HG02759 (cell line): ENCODE results near the gene USP14.

Experiments used
- ATAC-seq: cut with Tn5 transposase; IDR thresholded peaks from one replicate; pipeline ENCODE4 v1.9.1; 2021; ENCODE audit warnings: mild to moderate bottlenecking, moderate library complexity; ENCODE audit not compliant: unreplicated experiment

USP14 gene

DNA sequence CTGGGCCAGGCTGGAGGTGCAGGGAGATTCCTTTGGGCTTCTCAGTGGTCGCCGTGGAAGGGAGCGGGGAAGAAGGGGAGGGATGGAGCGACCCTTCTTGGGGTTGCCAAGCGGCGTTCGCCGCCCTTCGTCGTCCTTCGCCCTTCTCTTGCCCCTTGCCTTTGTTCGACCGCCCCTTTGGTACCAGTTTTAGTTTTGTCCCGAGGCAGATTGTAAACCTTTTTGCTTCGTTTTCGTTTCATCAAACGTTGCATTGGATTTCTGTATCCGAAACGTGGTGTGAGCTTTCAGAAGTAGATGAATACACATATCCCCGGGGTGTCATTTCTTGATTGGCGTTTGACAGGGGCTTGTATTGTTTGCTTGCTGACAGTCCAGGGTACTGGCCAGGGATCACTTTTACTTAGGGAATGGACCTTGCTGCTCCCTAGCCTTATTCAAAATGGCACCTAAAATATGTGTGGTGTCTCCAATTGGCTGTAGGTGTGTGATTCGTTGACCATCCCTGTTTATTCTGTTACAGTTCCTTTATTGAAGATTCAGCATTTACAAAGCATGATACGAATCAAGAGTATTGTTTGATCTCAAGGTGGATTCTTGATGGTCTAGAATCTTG is 788 bp downstream of the USP14 start:
- ATAC-seq = no peak

DNA sequence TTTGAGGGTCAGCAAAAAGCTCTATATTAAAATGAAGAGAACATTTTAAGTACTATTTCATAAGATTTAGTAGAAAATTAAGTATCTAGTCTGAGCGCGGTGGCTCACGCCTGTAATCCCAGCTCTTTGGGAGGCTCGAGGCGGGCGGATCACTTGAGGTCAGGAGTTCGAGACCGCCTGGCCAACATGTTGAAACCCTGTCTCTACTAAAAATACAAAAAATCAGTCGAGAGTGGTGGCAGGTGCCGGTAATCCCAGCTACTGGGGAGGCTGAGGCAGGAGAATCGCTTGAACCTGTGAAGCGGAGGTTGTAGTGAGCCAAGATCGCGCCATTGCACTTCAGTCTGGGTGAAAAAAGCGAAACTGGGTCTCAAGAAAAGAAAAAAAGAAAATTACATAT is 1.6 kb downstream of the USP14 start:
- ATAC-seq = no peak

DNA sequence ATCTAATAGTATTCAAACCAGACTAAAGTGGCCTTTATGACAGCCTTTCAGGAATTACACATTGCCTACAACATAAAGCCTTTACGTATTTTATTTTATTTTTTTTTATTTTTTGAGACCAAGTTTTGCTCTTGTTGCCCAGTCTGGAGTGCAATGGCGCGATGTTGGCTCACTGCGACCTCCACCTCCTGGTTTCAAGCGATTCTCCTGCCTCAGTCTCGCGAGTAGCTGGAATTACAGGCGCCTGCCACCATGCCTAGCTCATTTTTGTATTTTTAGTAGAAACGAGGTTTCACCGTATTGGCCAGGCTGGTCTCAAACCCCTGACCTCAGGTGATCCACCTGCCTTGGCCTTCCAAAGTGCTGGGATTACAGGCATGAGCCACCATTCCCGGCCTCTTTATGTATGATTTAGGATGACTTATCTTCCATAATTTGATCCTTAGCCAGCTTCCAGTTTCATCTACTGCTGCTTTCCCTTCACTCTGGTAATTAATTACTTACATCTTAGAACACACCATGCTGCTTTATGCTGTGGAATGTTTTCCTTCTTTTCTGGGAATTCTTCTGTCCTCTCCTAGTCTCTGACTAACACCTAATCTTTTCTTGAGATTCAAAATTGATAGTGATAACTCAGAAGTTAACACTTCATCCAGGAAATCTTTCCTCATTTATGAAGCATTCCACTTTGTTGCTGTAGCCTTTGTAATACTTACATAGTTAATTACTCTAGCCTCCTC is 2.6 kb downstream of the USP14 start:
- no peak for ATAC-seq

DNA sequence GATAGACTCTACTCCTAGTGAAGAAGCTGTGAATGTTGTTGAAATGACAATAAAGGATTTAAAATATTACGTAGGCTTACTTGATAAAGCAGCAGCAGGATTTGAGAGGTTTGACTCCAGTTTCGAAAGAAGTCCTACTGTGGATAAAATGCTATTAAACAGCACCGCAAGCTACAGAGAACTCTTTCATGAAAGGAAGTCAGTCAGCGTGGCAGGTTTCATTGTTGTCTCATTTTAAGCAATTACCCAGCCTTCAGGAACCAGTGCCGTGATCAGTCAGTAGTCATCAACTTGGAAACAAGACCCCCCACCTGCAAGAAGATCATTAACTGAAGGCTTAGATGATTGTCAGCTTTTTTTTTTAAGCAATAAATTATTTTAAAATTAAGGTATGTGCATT is 14.0 kb downstream of the USP14 start:
- ATAC-seq = no peak

DNA sequence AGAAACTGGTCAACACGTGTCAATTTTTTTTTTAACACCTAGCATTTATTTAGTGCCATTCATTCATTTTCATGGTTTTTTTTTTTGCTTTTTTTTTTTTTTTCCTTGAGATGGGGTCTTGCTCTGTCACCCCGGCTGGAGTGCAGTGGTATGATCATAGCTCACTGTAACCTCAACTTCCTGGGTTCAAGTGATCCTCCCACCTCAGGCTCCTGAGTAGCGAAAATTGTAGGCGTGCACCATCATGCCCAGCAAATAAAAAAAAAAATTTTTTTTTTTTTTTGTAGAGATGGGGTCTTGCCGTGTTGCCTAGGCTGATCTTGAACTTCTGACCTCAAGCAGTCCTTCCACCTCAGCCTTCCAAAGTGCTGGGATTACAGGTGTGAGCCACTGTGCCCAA is 21.1 kb downstream of the USP14 start:
- no peak for ATAC-seq

DNA sequence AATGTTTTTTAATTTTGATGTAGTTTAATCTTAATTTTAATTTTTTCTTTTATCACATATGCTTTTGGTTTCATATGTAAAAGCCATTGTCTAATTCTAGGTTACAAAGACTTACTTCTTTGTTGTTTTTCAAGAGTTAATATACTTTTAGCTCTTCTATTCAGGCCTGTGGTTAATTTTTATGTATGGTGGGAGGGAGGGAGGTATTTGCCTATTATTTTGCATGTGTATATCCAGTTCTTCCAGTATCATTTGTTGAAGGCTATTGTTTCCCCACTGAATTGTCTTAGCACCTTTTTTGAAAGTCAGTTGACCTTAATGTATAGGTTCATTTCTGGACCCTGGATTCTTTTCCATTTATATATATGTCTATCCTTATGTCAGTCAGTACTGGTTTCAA is 23.4 kb downstream of the USP14 start:
- ATAC-seq = no peak

DNA sequence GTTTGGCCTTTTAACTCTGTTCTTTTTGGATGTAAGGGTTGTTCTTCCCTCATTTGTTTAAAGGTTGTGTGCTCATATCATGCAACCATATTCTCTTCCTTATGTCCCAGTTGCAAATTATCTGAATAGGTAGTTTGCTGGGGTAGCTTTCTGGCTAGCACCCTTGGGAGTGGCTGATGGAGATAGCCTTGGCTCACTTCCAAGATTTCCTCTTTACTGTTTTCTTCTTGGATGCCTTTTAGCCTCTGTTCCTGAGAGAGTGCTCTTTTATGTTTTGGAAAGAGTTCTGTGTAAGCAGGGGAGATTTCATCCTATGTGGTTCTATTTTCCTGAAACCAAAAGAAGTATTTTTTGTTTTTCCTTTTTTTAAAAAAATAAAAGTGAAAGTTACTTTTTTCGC is 25.4 kb downstream of the USP14 start:
- ATAC-seq = no peak

DNA sequence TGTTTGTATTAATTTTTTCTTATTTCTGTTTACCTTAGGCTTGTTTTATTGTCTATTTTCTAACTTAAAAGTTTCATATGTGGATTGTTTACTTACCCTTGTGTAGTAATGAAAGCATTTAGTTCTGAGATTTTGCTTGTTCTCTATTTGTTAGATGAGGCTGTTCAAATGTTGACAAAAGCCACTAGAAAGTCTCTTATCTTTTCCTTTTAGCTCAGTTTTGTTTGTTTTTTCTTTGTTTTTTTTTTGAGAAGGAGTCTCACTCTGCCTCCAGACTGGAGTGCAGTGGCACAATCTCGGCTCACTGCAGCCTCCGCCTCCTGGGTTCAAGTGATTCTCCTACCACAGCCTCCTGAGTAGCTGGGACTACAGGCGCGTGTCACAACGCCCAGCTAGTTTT is 30.9 kb downstream of the USP14 start:
- no peak for ATAC-seq

DNA sequence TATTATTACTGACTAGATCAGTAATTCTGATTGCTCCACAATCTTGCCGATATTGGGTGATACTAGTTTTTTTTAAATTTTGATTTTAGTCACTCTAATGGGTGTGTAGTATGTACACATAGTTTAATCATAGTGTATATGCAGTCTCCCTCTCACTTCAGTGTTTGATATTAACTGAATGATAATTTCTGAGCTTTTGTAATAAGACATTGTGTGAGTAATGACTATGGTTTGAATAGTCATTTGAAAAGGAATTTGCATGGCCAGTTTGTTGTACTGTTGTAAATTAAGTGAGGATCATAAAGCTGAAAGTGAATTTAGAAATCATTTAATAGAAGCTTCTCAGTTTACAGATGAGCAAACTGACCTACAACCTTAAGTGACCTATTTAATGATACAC is 33.4 kb downstream of the USP14 start:
- ATAC-seq = no peak

DNA sequence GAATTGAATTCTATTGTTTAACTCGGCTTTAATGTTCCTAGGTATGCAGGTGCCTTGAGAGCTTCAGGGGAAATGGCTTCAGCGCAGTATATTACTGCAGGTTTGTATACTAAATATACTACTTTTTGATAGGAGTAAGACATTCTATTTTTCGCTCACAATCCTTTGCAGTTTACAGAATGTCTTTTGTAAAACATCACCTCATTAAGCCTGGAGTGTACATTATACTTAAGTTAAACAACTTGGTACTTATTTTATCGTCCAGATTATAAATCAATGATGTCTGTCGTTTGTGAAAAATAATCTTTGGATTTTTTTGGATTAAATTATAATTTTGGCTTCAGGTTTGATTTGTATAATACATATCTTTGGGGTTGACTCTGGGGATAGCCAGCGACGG is 34.4 kb downstream of the USP14 start:
- no peak for ATAC-seq

DNA sequence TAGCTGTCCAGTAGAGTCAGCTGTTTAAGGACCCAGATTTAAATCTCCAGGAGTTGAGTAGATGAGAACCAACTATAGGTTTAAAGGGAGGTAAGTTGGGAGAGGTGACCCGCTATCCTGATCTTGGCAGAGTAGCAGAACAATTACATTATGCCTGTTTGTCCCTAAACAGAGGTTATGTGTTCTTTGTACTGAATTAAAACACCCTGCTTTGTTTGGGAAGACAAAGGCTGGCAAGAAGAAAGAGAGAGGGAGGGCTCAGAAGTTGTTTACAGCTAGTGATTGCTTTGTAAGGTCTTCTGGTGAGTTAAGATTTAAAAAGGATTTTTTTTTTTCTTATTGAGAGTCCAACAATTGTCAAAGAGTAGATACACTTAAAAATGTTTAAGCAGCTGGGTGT is 37.3 kb downstream of the USP14 start:
- no peak for ATAC-seq

DNA sequence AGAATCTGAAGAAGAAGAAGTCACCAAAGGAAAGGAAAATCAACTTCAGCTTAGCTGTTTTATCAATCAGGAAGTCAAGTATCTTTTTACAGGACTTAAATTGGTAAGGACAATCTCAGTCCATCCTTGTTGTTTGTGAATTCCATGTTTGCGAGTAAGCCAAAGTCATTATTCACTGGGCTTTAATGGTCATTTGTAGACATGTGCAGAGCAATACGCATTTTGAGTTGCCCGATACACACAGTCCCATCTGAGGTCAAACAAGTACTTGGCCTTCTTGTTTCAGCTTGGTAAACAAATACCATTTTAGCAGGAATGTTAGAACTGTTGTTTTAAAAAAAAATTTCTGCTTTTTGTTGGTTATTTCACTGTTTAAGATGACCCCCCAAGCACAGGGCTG is 40.9 kb downstream of the USP14 start:
- no peak for ATAC-seq

DNA sequence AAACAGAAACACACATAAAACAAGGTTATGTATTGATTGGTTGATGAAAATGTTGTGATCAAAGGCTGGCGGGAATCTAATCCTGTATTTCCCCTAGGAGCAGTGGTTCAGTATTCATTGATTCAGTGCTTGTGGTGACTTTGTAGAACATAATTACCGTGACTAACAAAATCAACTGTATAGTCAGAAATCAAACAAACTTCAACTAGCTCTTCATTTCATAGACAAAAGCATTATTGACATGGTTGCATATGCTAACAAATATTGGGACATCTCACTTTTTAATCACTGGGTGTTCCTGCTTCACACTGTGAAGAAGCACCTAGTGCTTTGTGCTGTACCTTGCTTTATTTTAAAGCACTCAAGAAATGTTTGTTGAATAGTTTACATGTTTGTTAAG is 41.4 kb downstream of the USP14 start:
- ATAC-seq = no peak

DNA sequence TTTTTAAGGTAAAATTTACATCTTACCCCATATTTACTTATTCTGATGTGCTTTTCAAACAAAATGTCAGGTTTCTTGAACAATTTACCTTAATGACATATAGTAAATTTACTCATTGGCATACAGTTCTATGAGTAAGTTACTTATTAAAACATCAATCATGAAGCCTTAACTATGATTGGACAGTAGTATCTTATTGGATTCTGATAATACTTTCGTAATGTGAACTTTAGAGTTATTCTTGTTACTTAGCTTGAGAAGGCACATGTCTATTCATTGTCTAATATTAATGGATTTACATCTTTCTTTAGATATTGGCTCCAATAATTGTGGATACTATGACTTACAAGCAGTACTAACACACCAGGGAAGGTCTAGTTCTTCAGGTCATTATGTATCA is 51.7 kb downstream of the USP14 start:
- no peak for ATAC-seq

DNA sequence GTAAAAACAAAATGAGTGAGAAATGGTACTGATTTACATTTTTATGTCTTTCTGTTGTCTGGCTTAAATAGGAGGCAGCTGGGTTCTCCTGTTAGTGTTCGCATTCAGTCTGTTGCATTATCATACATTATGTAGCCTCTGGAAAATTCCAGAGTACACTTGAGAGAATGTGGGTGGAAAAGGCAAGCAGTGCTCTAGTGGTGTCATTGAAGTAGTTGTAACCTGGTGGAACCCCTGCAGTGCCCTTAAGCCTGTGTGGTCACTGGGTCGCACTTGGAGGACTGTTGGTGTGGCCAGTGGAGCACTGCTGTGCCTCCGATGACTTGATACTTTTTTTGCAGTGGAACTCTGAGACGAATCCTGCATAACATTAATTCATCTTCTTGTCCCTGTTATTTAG is 52.4 kb downstream of the USP14 start:
- ATAC-seq = no peak

DNA sequence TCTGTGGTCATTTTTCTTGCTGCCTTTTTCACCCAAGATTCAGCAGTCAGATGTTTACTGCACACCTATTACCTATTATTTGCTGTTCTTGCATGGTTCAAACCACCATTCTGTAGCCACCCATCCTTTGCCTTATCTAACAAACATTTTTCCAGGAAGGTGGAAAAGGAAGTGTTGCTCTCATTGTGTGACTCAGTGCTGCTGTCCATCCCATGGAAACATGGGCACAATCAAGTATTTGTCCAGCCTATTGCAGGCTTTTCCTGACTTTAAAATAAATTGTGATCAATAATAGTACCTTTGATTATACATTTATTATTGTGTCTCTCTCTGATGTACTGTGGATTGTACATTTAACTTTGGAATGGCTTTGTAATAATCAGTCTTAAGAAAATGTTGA is 53.2 kb downstream of the USP14 start:
- ATAC-seq = no peak

DNA sequence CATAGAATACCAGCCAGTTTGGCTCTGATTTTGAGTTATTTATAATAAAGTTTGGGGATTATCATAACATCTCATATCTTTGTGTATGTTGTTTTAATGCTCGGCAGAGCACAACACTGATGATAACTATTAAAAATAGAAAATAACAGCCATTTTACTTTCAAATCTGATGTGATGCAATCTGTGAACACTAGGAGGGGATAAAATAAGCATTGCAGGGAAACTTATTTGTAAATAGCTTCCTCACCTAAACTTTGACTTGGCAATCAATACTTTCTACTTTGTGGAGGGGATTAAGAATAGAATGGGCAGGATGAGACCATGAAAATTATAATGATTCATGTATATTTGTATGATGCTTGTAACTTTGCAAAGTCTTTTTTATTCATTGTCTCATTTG is 54.4 kb downstream of the USP14 start:
- ATAC-seq = no peak

DNA sequence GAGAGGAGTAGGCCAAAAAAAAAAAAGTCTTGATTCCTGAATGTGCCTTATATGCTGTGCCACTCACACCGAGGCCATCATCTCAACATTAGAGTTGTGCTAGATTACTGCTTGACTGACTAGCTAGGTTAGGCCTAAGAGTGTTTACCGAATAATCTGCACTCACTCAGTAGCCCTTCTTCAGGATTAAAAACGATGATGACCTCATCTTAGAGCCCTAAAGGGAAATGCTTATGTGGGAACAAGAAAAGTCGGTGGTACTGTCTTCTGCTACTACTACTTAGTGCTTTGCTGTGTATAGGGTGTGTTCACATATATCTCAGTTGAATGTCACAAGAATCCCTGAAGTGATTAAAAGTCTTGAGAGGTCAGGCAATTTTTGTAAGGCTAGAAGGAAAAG is 55.1 kb downstream of the USP14 start:
- no peak for ATAC-seq

DNA sequence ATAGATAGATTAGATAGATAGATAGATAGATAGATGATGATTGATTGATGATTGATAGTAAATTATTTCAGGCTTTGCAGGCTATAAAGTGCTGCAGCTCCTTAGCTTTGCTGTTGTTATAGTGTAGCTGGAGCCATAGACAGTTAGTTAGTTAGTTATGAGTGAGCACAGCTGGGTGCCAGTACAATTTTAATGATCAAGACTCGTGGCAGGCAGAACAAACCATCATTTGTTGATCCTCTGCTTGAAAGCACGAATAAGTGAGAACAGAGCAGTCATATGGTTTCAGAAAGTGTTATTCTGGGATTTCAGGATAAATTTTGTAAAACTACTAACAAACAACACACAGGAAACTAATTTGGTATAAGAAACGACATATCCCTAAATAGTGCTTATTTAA is 55.6 kb downstream of the USP14 start:
- ATAC-seq = no peak

DNA sequence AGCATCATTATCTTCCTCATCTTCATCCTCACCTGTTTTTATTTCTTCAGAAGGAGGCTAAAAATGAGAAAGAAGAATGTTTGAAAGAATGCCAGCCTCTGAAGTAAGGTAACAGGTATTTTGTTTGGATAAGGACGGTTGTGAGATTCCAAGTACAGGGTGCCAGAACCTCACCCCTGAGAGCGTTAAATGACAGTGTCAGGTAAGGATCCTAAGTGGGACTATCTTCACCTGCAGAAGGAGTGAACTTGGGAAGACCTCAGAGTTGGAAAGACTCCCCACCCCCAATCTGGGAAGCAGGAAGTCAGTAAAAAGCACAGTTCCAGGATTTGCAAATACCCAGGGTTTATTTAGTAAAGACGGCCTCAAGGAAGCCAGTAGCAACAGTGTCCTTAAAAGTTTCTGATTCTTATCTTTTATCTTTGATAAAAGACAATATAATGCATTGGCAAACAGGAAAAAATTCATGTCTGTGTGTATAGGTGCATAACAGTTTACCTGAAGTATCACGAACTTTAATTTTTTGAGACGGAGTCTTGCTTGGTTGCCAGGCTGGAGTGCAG is 57.2 kb downstream of the USP14 start:
- ATAC-seq = no peak

DNA sequence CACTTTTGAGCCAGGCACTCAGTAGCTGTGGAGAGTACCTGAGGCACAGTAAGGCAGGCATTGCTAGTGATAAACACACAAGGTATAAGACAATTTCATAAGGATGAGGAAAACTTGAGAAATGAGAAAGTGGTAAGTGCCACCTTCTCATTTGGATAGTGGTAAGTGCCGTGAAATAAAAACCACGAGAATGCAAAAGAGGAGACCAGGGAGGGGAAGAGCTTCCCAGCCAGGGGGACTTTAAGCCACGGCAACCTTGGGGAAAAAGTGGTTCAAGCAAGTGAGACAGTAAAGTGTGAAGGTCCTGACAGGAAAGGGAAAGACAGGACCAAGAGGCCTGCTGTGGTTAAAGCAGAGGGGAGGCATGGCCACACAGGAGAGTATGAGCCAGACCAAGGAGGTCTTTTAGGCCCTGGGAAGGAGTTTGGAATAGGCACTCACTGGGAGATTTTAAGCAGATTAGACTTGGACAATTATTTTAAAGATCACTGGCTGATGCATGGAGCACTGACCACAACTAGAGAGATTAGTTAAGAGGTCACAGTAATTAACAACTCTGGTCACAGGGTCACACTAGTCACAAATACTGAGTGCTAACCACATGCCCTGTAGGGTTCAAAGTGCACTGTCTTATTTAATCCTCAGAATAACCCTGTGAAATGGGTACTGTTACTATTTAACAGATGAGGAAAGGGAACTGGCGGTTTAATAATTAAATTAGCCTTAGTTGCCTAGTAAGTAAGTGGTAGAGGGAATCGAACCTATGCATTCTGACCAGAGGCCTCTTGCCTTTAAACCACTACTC is 59.4 kb downstream of the USP14 start:
- no peak for ATAC-seq

DNA sequence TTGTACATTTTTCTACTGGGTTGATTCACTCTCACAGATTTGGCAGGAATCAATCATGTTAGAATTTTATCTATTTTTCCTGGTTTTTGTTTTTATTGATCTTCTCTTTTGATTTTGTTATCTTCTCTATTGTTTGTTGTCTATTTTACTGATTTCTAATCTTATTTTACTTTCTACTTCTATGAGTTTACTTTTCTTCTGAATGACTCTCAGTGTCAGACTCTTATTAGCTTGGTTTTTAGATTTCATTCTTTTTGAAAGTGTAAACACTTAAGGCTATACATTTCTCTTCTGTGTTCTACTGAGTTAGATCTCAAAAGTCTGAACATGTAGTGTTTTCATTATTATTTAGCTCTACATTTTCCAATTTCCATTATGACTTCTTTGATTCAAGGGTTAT is 62.4 kb downstream of the USP14 start:
- no peak for ATAC-seq
